ENCODE measurements around the gene RDH8.

DNA sequence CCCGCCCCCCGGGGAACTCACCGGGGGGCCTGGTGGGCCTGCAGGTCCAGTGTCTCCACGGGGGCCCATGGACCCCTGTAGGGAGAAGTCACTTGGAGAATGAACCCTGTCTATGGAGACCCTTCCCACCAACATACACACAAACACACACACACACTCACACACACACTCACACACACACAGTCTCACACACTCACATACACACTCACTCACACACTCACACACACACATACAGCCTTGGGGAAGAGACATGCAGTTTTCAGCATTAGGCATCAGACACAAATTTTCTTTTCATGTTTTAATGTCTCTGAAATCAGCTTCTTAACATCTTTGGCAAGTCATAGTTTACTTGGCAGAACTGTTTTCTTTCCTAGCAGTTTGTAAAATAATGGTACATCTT is 46.0 kb upstream of the RDH8 start:
- TF ChIP-seq EZH2 (IDR thresholded peaks at IDR 0.05) (no peak), POLR2AphosphoS5 (IDR thresholded peaks at IDR 0.05; ENCODE audit: borderline replicate concordance, low read depth, low read length) (no peak), FOXP2 (optimal IDR thresholded peaks at IDR 0.05; ENCODE audit: control extremely low read depth, extremely low read length, insufficient read depth) (no peak)

All from SK-N-MC (cell line).